GM12878 (cell line): ENCODE data around the gene SMAD2. TPM values are rescaled to one million over a fixed set of nuclear protein-coding genes. Genes with fewer than 3 reads are reported as not detected.

Experiments used
- ATAC-seq: fragments of 200-7000 bp; cut with Tn5 transposase; 3 replicates; pipeline ENCODE4 v1.9.1; 2020; ENCODE audit warnings: mild to moderate bottlenecking, moderate library complexity
- BruUV-seq: library from RNA; stranded (reverse); fragments of 400-500 nt; replicated peaks from 2 replicates; lab custom pipeline; 2021; lab: Mats Ljungman, UMichigan
- CTCF ChIA-PET: fragments of 300-600 bp; sonication (Branson Sonifier 250); formaldehyde crosslinking; extraction: SDS; loops from one replicate; lab custom pipeline; 2021; ENCODE audit warnings: inconsistent platforms; lab: Yijun Ruan, JAX
- POLR2A ChIA-PET: fragments of 350-600 bp; formaldehyde crosslinking; extraction: SDS; loops from one replicate; lab custom pipeline; 2021; ENCODE audit warnings: inconsistent platforms; lab: Charles Lee
- RAD21 ChIA-PET: fragments of 300-600 bp; sonication (Branson Sonifier 250); formaldehyde crosslinking; loops from one replicate; lab custom pipeline; 2023; ENCODE audit warnings: antibody characterized with exemption; ENCODE audit not compliant: unreplicated experiment; lab: Charles Lee
- SMC1A ChIA-PET: fragments of 300-600 bp; sonication (Branson Sonifier 250); formaldehyde crosslinking; loops from one replicate; lab custom pipeline; 2023; ENCODE audit not compliant: unreplicated experiment, uncharacterized antibody; lab: Charles Lee
- DNase-seq: peaks from one replicate; pipeline ENCODE4 v3.0.0-alpha.2; 2011; ENCODE audit warnings: low read depth, low spot score
- FAIRE-seq: peaks from 3 replicates; lab custom pipeline; 2011; peaks lifted over from hg19 to GRCh38; lab: Jason Lieb, UNC
- H2AFZ ChIP-seq: 2 replicates; pipeline ENCODE4 v1.6.0; 2011; ENCODE audit warnings: low read depth, low read length, control low read depth; ENCODE audit not compliant: control insufficient read depth
- H3K27ac ChIP-seq: 2 replicates; pipeline ENCODE4 v1.5.1; 2011; ENCODE audit warnings: control low read depth; ENCODE audit not compliant: control insufficient read depth, insufficient read depth
- H3K27me3 ChIP-seq, 2 experiments: replicated peaks in 1 of 2; 2 replicates each; pipeline versions ENCODE4 v1.6.0 to v1.6.1; 2011; ENCODE audit warnings: low read length in 1 of 2; ENCODE audit not compliant: control insufficient read depth in 2 of 2, insufficient read depth in 2 of 2
- H3K36me3 ChIP-seq, 2 experiments: 2 replicates each; pipeline ENCODE4 v1.5.1; 2011; ENCODE audit warnings: low read length in 1 of 2; ENCODE audit not compliant: control insufficient read depth in 2 of 2, insufficient read depth in 2 of 2
- H3K4me1 ChIP-seq: 2 replicates; pipeline ENCODE4 v1.6.1; 2011; ENCODE audit warnings: mild to moderate bottlenecking, low read length, moderate library complexity, mixed read lengths; ENCODE audit not compliant: control insufficient read depth, insufficient read depth
- H3K4me2 ChIP-seq: 2 replicates; pipeline ENCODE4 v1.6.0; 2011; ENCODE audit warnings: control low read depth; ENCODE audit not compliant: control insufficient read depth, insufficient read depth
- H3K4me3 ChIP-seq: fragments of 200-600 bp; sonication (generic); 2 replicates; pipeline ENCODE4 v1.5.1; 2016
- H3K79me2 ChIP-seq: 2 replicates; pipeline ENCODE4 v1.6.0; 2011; ENCODE audit warnings: low read length; ENCODE audit not compliant: control insufficient read depth, insufficient read depth
- H3K9ac ChIP-seq: 2 replicates; pipeline ENCODE4 v1.8.0; 2011; ENCODE audit warnings: low read length, control low read depth, mixed read lengths; ENCODE audit not compliant: control insufficient read depth, insufficient read depth
- H3K9me3 ChIP-seq: replicated peaks from 3 replicates; pipeline ENCODE4 v1.5.1; 2011; ENCODE audit warnings: mild to moderate bottlenecking, low read length; ENCODE audit not compliant: control insufficient read depth, insufficient read depth
- H4K20me1 ChIP-seq: 2 replicates; pipeline ENCODE4 v1.6.0; 2011; ENCODE audit not compliant: control insufficient read depth, insufficient read depth
- BHLHE40 ChIP-seq, 2 experiments: fragments of 450-650 bp in 1 of 2; IDR thresholded peaks; 2 replicates each; pipeline ENCODE4 v1.6.1; 2011 to 2017; ENCODE audit warnings: low read depth in 2 of 2, borderline replicate concordance in 1 of 2, improper control_type of control experiment in 1 of 2, low read length in 1 of 2, mild to moderate bottlenecking in 1 of 2
- CHD1 ChIP-seq: IDR thresholded peaks from 2 replicates; pipeline ENCODE4 v1.6.1; 2012; ENCODE audit warnings: low read depth, low read length, improper control_type of control experiment
- GABPA ChIP-seq: IDR thresholded peaks from 2 replicates; pipeline ENCODE4 v1.6.1; 2014; ENCODE audit warnings: antibody characterized with exemption, low read depth, mild to moderate bottlenecking, inconsistent platforms
- KDM1A ChIP-seq: fragments of 200-600 bp; sonication (generic); IDR thresholded peaks from 2 replicates; pipeline ENCODE4 v1.6.1; 2016; ENCODE audit warnings: borderline replicate concordance
- MEF2A ChIP-seq: IDR thresholded peaks from 2 replicates; pipeline ENCODE4 v1.6.1; 2011; ENCODE audit warnings: low read depth, mild to moderate bottlenecking, low read length, moderate library complexity; ENCODE audit not compliant: insufficient read depth
- PML ChIP-seq: IDR thresholded peaks from 2 replicates; pipeline ENCODE4 v1.6.1; 2012; ENCODE audit warnings: low read length, inconsistent platforms
- RAD21 ChIP-seq: IDR thresholded peaks from 2 replicates; pipeline ENCODE4 v1.6.1; 2011; ENCODE audit warnings: mild to moderate bottlenecking, low read depth, low read length, moderate library complexity; ENCODE audit not compliant: insufficient read depth
- RUNX3 ChIP-seq: IDR thresholded peaks from 2 replicates; pipeline ENCODE4 v1.6.1; 2012; ENCODE audit warnings: low read length, inconsistent platforms
- SMAD1 ChIP-seq: fragments of 450-650 bp; IDR thresholded peaks from 2 replicates; pipeline ENCODE4 v1.6.1; 2018; ENCODE audit warnings: mild to moderate bottlenecking, low read depth; ENCODE audit not compliant: partially characterized antibody
- WGBS: methylation state at CpG from one replicate; pipeline ENCODE4 v1.1.6; 2016; ENCODE audit warnings: low lambda C conversion rate; ENCODE audit not compliant: insufficient replicate concordance, insufficient coverage; ENCODE audit errors: missing lambda C conversion rate; 5-methylcytosine and 5-hydroxymethylcytosine counted together
- in situ Hi-C: fragments of 300-500 bp; cut with MboI; formaldehyde crosslinking; loops from 9 replicates; pipeline ENCODE4 v1.14.3; 2018; ENCODE audit warnings: mixed read lengths
- intact Hi-C: fragments of 100-400 bp; cut with micrococcal nuclease; formaldehyde crosslinking; loops from one replicate; pipeline ENCODE4 v1.14.2; 2022; ENCODE audit not compliant: unreplicated experiment
- polyA plus RNA-seq, 11 experiments: library from polyadenylated mRNA; depleted of rRNA in 4 of 11; unstranded in 6 of 11; stranded (reverse) in 5 of 11; fragments of >200 nt; fragmentation: Nextera tagmentation in 4 of 11; fragmentation: Illumina TruSeq in 1 of 11; extraction: Ambion mirVana in 4 of 11; extraction: Trizol in 1 of 11; gene quantifications; 1 replicate in 1 of 11; 2 replicates in 10 of 11; pipeline versions ENCODE4 v1.2.1 to v1.2.3, GENCODE V29; 2011 to 2016; ENCODE audit warnings: inconsistent platforms in 2 of 11, missing spikeins in 2 of 11, low read depth in 1 of 11
- total RNA-seq, 4 experiments: library from RNA; depleted of rRNA in 3 of 4; stranded (reverse); fragments of >200 nt in 3 of 4; fragmentation: Illumina TruSeq in 1 of 4; extraction: Trizol in 1 of 4; gene quantifications; 2 replicates each; pipeline versions ENCODE4 v1.2.1 to v1.2.3, GENCODE V29; 2013 to 2021
- TF ChIP-seq, protein P1 (sequence below): fragments of 450-650 bp; IDR thresholded peaks from 2 replicates; pipeline ENCODE4 v1.6.1; 2017; ENCODE audit warnings: mild to moderate bottlenecking
- TF ChIP-seq, protein P2 (sequence below): fragments of 450-650 bp; conservative IDR thresholded peaks from 2 replicates; pipeline ENCODE4 v1.6.1; 2017; ENCODE audit warnings: mild to moderate bottlenecking, moderate library complexity
- TF ChIP-seq, protein P3 (sequence below): IDR thresholded peaks from 2 replicates; pipeline ENCODE4 v1.6.1; 2011; ENCODE audit warnings: mild to moderate bottlenecking, low read depth, low read length, moderate library complexity; ENCODE audit not compliant: insufficient replicate concordance
- TF ChIP-seq, protein P4 (sequence below): IDR thresholded peaks from 2 replicates; pipeline ENCODE4 v1.6.1; 2011; ENCODE audit warnings: borderline replicate concordance, low read depth, mild to moderate bottlenecking, moderate library complexity, low read length; ENCODE audit not compliant: insufficient read depth, poor library complexity, severe bottlenecking
- TF ChIP-seq, protein P5 (sequence below): IDR thresholded peaks from 2 replicates; pipeline ENCODE4 v1.6.1; 2012; ENCODE audit warnings: low read depth, low read length, improper control_type of control experiment

Gene SMAD2
- total and polyA plus RNA-seq, 10 of the 15 experiments (the other 5 are each of a cell fraction or from before 2014, with no cell fraction given): 28.8 to 111 (median 65.8) TPM

DNA sequence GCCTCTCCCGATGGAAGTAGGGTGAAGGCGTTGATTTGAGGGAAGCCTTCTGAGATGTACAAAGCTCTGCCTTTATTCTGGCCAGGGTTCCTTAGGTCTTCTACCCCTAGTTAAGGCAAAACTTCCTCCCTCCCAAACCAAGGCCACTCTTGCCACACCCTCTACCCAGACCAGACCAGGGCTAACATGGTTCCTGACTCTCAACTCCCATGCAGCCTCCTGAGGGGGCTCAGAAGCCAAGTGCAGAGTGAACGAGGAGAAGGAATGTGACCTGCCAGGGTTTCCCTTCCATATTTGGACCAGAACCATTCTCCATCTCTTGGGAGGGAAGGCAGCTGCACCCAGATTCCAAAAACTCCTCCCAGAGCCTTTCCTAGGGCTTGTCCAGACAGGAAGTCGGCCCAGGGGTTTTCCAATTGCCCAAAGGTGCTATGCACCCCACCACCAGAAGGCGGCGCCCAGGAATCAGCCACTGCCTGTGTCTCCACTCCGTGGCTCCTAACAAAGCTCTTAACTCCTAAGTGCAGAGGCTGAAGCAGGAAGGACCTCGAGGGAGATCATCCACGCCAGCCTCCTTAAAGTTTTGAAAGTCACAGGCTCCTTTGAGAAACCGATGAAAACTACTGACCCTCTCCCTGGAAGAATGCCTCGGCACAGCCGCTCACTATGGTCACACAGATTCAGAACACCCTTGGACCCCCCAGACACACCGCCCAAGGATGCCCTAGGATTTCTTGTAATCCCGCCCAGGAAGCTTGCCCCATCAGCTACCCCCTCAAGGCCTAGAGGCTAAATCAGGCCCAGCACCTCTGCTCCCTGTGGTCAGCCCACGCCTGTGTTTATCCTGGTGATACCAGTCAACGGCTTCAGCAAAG lies 157.8 kb downstream of the SMAD2 start:
- no peak for DNase-seq
- peak; percentile 18 for FAIRE-seq
- ChIA-PET POLR2A (interaction anchor here (0.6 kb wide), 1 partner anchor 301 kb away, joined by 5 read pairs; no protein-coding TSS in a partner anchor), SMC1A (interaction anchor here (0.9 to 2.3 kb wide), 7 partner anchors 10 to 250 kb away, joined by 3 to 14 read pairs (median 3); no protein-coding TSS in a partner anchor), RAD21 (interaction anchor here (0.7 to 1.6 kb wide), 6 partner anchors 225 to 672 kb away, joined by 3 to 5 read pairs (median 3); no protein-coding TSS in a partner anchor), CTCF (interaction anchor here (0.5 to 2.8 kb wide), 23 partner anchors 9 to 620 kb away, joined by 3 to 14 read pairs (median 4); no protein-coding TSS in a partner anchor)
- no peak overlapping the region for H3K4me3 ChIP-seq
- intact Hi-C loops: loop anchor here (1.0 to 5.0 kb wide), 2 partner anchors 250 to 675 kb away; no protein-coding TSS in a partner anchor
- H4K20me1 ChIP-seq: no peaks in the 10 kb centered on the region
- H2AFZ ChIP-seq: peak overlapping the region; percentile 87
- no TSS peak for BruUV-seq
- peak; percentile 87 for ATAC-seq
- no peak overlapping the region for H3K27ac ChIP-seq
- no peaks in the 10 kb centered on the region for H3K27me3 ChIP-seq
- H3K36me3 ChIP-seq: no peaks in the 10 kb centered on the region
- no peak overlapping the region for H3K9ac ChIP-seq
- WGBS: 43% methylated on average over 16 of the region's 16 CpGs
- H3K4me1 ChIP-seq: no peaks in the 10 kb centered on the region
- H3K9me3 ChIP-seq: no peaks in the 10 kb centered on the region
- no peak overlapping the region; the same call in 1 of the 2 replicates for H3K4me2 ChIP-seq
- no peaks in the 10 kb centered on the region for H3K79me2 ChIP-seq
- in situ Hi-C loops: loop anchor here (10.0 kb wide), 1 partner anchor 672 kb away; no protein-coding TSS in a partner anchor
- TF ChIP-seq KDM1A (no peak), RAD21 (peak; percentile 89), MEF2A (no peak), GABPA (no peak), BHLHE40 (IDR thresholded peaks at IDR 0.05; ENCODE audit: borderline replicate concordance in 1 of 2, low read depth in 2 of 2, low read length in 1 of 2) (no peak), RUNX3 (peak; percentile 26; the same call in 1 of the 2 replicates), PML (no peak), CHD1 (no peak), SMAD1 (no peak)
- TF ChIP-seq, protein P1, sequence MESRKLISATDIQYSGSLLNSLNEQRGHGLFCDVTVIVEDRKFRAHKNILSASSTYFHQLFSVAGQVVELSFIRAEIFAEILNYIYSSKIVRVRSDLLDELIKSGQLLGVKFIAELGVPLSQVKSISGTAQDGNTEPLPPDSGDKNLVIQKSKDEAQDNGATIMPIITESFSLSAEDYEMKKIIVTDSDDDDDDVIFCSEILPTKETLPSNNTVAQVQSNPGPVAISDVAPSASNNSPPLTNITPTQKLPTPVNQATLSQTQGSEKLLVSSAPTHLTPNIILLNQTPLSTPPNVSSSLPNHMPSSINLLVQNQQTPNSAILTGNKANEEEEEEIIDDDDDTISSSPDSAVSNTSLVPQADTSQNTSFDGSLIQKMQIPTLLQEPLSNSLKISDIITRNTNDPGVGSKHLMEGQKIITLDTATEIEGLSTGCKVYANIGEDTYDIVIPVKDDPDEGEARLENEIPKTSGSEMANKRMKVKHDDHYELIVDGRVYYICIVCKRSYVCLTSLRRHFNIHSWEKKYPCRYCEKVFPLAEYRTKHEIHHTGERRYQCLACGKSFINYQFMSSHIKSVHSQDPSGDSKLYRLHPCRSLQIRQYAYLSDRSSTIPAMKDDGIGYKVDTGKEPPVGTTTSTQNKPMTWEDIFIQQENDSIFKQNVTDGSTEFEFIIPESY: no peak
- TF ChIP-seq, protein P2, sequence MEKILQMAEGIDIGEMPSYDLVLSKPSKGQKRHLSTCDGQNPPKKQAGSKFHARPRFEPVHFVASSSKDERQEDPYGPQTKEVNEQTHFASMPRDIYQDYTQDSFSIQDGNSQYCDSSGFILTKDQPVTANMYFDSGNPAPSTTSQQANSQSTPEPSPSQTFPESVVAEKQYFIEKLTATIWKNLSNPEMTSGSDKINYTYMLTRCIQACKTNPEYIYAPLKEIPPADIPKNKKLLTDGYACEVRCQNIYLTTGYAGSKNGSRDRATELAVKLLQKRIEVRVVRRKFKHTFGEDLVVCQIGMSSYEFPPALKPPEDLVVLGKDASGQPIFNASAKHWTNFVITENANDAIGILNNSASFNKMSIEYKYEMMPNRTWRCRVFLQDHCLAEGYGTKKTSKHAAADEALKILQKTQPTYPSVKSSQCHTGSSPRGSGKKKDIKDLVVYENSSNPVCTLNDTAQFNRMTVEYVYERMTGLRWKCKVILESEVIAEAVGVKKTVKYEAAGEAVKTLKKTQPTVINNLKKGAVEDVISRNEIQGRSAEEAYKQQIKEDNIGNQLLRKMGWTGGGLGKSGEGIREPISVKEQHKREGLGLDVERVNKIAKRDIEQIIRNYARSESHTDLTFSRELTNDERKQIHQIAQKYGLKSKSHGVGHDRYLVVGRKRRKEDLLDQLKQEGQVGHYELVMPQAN: no peak
- TF ChIP-seq, protein P3, sequence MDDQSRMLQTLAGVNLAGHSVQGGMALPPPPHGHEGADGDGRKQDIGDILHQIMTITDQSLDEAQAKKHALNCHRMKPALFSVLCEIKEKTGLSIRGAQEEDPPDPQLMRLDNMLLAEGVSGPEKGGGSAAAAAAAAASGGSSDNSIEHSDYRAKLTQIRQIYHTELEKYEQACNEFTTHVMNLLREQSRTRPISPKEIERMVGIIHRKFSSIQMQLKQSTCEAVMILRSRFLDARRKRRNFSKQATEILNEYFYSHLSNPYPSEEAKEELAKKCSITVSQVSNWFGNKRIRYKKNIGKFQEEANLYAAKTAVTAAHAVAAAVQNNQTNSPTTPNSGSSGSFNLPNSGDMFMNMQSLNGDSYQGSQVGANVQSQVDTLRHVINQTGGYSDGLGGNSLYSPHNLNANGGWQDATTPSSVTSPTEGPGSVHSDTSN: no peak
- TF ChIP-seq, protein P4, sequence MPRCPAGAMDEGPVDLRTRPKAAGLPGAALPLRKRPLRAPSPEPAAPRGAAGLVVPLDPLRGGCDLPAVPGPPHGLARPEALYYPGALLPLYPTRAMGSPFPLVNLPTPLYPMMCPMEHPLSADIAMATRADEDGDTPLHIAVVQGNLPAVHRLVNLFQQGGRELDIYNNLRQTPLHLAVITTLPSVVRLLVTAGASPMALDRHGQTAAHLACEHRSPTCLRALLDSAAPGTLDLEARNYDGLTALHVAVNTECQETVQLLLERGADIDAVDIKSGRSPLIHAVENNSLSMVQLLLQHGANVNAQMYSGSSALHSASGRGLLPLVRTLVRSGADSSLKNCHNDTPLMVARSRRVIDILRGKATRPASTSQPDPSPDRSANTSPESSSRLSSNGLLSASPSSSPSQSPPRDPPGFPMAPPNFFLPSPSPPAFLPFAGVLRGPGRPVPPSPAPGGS: no peak
- TF ChIP-seq, protein P5, sequence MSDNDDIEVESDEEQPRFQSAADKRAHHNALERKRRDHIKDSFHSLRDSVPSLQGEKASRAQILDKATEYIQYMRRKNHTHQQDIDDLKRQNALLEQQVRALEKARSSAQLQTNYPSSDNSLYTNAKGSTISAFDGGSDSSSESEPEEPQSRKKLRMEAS: no peak
